NOMO-1 treated with DMSO at 0.1 percent for 48 hours (cell line): ENCODE measurements around the gene MTA3.

Experiments used
- DNase-seq: peaks from one replicate; lab custom pipeline; 2025; ENCODE audit not compliant: unreplicated experiment; lab: John Stamatoyannopoulos, UW

The MTA3 gene

GRCh38 chr2:42758751-42759150 lies 190.3 kb downstream of the MTA3 start:
- no peak for DNase-seq

- DNase-seq = no peak
These were observed 193.1 kb downstream of the MTA3 start for GRCh38 chr2:42761554-42761953.

GRCh38 chr2:42762155-42762554 lies 193.7 kb downstream of the MTA3 start:
- no peak for DNase-seq

- DNase-seq = no peak
These were observed 194.7 kb downstream of the MTA3 start for GRCh38 chr2:42762823-42763804.

- peak; percentile 35 for DNase-seq
These were observed 195.7 kb downstream of the MTA3 start, which contains the start of gene OXER1 for GRCh38 chr2:42764096-42764495. Gene OXER1 (minus strand): TSS chr2:42764135. CDS start chr2:42764062, 73 bp downstream.

- no peak for DNase-seq
These were observed 196.5 kb downstream of the MTA3 start for GRCh38 chr2:42764901-42765300.

GRCh38 chr2:42765686-42766085 lies 197.3 kb downstream of the MTA3 start:
- DNase-seq = no peak

- DNase-seq = no peak
These were observed 198.9 kb downstream of the MTA3 start for GRCh38 chr2:42767080-42767898.

GRCh38 chr2:42767899-42768705 lies 199.7 kb downstream of the MTA3 start:
- DNase-seq = no peak

- DNase-seq = no peak
These were observed 200.3 kb downstream of the MTA3 start for GRCh38 chr2:42768706-42769256.

GRCh38 chr2:42769583-42770287 lies 201.3 kb downstream of the MTA3 start:
- no peak for DNase-seq

- peak; percentile 74 for DNase-seq
These were observed 202.1 kb downstream of the MTA3 start for GRCh38 chr2:42770288-42771131.

- no peak for DNase-seq
These were observed 203.2 kb downstream of the MTA3 start for GRCh38 chr2:42771546-42772153.

- DNase-seq = no peak
These were observed 206.8 kb downstream of the MTA3 start for GRCh38 chr2:42775186-42775585.

GRCh38 chr2:42775810-42776209 lies 207.4 kb downstream of the MTA3 start:
- no peak for DNase-seq

GRCh38 chr2:42777883-42778805 lies 209.7 kb downstream of the MTA3 start:
- DNase-seq = no peak

GRCh38 chr2:42781181-42781580 lies 212.7 kb downstream of the MTA3 start:
- no peak for DNase-seq

GRCh38 chr2:42783511-42783910 lies 215.1 kb downstream of the MTA3 start:
- DNase-seq = no peak
